Natural killer cell (primary cell): ENCODE results near the gene KIF2A. TPM values are rescaled to one million over a fixed set of nuclear protein-coding genes. Genes with fewer than 3 reads are reported as not detected.

Source experiments
- ATAC-seq, 3 donors: fragments of 150-1000 bp in 2 of 3; fragments of 200-7000 bp in 1 of 3; cut with Tn5 transposase; 1 replicate in 1 of 3; 2 replicates in 2 of 3; pipeline ENCODE4 v1.10.0; 2021; ENCODE audit warnings: mild to moderate bottlenecking in 2 of 3, moderate library complexity in 2 of 3
- DNase-seq, 2 donors: peaks; one replicate each; pipeline versions ENCODE4 v3.0.0 to v3.0.0-alpha.2; 2013 to 2021; ENCODE audit warnings: mixed read lengths in 1 of 2
- H3K27ac ChIP-seq: one replicate; pipeline ENCODE4 v1.5.1; 2013; ENCODE audit warnings: mild to moderate bottlenecking, low read length
- H3K27me3 ChIP-seq: one replicate; pipeline ENCODE4 v1.6.1; 2013; ENCODE audit warnings: low read length; ENCODE audit not compliant: control insufficient read depth, insufficient read depth
- H3K36me3 ChIP-seq: one replicate; pipeline ENCODE4 v1.6.1; 2013; ENCODE audit warnings: low read length; ENCODE audit not compliant: control insufficient read depth, insufficient read depth
- H3K4me1 ChIP-seq: one replicate; pipeline ENCODE4 v1.6.1; 2013; ENCODE audit warnings: low read length; ENCODE audit not compliant: control insufficient read depth, insufficient read depth
- H3K4me3 ChIP-seq: one replicate; pipeline ENCODE4 v1.5.1; 2013; ENCODE audit warnings: low read length
- H3K9me3 ChIP-seq: one replicate; pipeline ENCODE4 v1.6.1; 2013; ENCODE audit warnings: low read length; ENCODE audit not compliant: control insufficient read depth, insufficient read depth
- H3K27ac Mint-ChIP-seq, 2 donors: one replicate each; pipeline ENCODE4 v1.8.0; 2022; ENCODE audit warnings: mild to moderate bottlenecking in 2 of 2, mixed read lengths in 2 of 2, moderate library complexity in 1 of 2
- H3K27me3 Mint-ChIP-seq, 2 donors: one replicate each; pipeline ENCODE4 v1.8.0; 2022; ENCODE audit warnings: low read depth in 2 of 2, mixed read lengths in 2 of 2
- H3K36me3 Mint-ChIP-seq: one replicate; pipeline ENCODE4 v1.8.0; 2022; ENCODE audit warnings: mixed read lengths
- H3K4me1 Mint-ChIP-seq, 2 donors: one replicate each; pipeline ENCODE4 v1.8.0; 2022; ENCODE audit warnings: mixed read lengths in 2 of 2
- H3K4me3 Mint-ChIP-seq: one replicate; pipeline ENCODE4 v1.8.0; 2022; ENCODE audit warnings: mild to moderate bottlenecking, moderate library complexity, mixed read lengths
- H3K9me3 Mint-ChIP-seq, 2 donors: one replicate each; pipeline ENCODE4 v1.8.0; 2022; ENCODE audit warnings: mixed read lengths in 2 of 2
- CTCF ChIP-seq: fragments of 200-600 bp; IDR thresholded peaks from one replicate; pipeline ENCODE4 v1.8.0; 2022; ENCODE audit warnings: antibody characterized with exemption
- WGBS: methylation state at CpG from one replicate; pipeline ENCODE4 v1.1.7; 2013; ENCODE audit warnings: missing lambda C conversion rate; ENCODE audit not compliant: insufficient coverage; 5-methylcytosine and 5-hydroxymethylcytosine counted together
- intact Hi-C: fragments of 100-400 bp; cut with micrococcal nuclease; formaldehyde crosslinking; loops from one replicate; pipeline ENCODE4 v1.14.2; 2022
- total RNA-seq, 4 donors: library from RNA; stranded (reverse); fragments of 120-200 nt in 1 of 4; gene quantifications; one replicate each; pipeline versions ENCODE4 v1.2.3 to v1.2.4, GENCODE V29; 2013 to 2022

KIF2A gene
- total RNA-seq, 3 donors from 2014 or later (not counting 1 experiment from before 2014, with no cell fraction given), result 80.4 to 95.2 (median 80.6) TPM

- no peak overlapping the region for H3K27ac ChIP-seq
- H3K27me3 ChIP-seq, result no peaks in the 10 kb centered on the region
- Mint-ChIP-seq H3K27ac (no peak overlapping the region), H3K36me3 (no peaks in the 10 kb centered on the region), H3K27me3 (peaks cover 3 to 8% of the 10 kb centered on the region in 2 donors), H3K4me1 (no peaks in the 10 kb centered on the region), H3K9me3 (no peaks in the 10 kb centered on the region), H3K4me3 (no peak overlapping the region)
- 92% methylated on average over 4 of the region's 4 CpGs for WGBS
- TF ChIP-seq CTCF, result no peak
- H3K9me3 ChIP-seq, result no peaks in the 10 kb centered on the region
- H3K4me3 ChIP-seq, result no peak overlapping the region
- intact Hi-C loops, result no loop called here
- no peak for DNase-seq
- H3K4me1 ChIP-seq, result no peaks in the 10 kb centered on the region
- H3K36me3 ChIP-seq, result no peaks in the 10 kb centered on the region
- no peak for ATAC-seq
Observed at GRCh38 chr5:62266573-62266972, 39.4 kb upstream of the KIF2A start.

- DNase-seq, result no peak
- H3K36me3 Mint-ChIP-seq, result no peaks in the 10 kb centered on the region
- Histone ChIP-seq H3K4me1 (no peaks in the 10 kb centered on the region), H3K4me3 (no peak overlapping the region), H3K9me3 (no peaks in the 10 kb centered on the region), H3K36me3 (no peaks in the 10 kb centered on the region), H3K27ac (no peak overlapping the region), H3K27me3 (no peaks in the 10 kb centered on the region)
- 79% methylated on average over 1 of the region's 1 CpG for WGBS
- peaks cover 3 to 8% of the 10 kb centered on the region in 2 donors for H3K27me3 Mint-ChIP-seq
- H3K9me3 Mint-ChIP-seq, result no peaks in the 10 kb centered on the region
- intact Hi-C loops, result no loop called here
- no peak for ATAC-seq
- no peak overlapping the region for H3K4me3 Mint-ChIP-seq
- TF ChIP-seq CTCF, result no peak
- no peaks in the 10 kb centered on the region for H3K4me1 Mint-ChIP-seq
- no peak overlapping the region for H3K27ac Mint-ChIP-seq
Observed at GRCh38 chr5:62268234-62268633, 37.8 kb upstream of the KIF2A start.

GRCh38 chr5:62268792-62269191 is 37.2 kb upstream of the KIF2A start:
- no peak for TF ChIP-seq CTCF
- Mint-ChIP-seq H3K9me3 (no peaks in the 10 kb centered on the region), H3K36me3 (no peaks in the 10 kb centered on the region), H3K4me3 (no peak overlapping the region), H3K4me1 (no peaks in the 10 kb centered on the region), H3K27me3 (peaks cover 3 to 8% of the 10 kb centered on the region in 2 donors), H3K27ac (no peak overlapping the region)
- Histone ChIP-seq H3K4me1 (no peaks in the 10 kb centered on the region), H3K36me3 (no peaks in the 10 kb centered on the region), H3K27ac (no peak overlapping the region), H3K27me3 (no peaks in the 10 kb centered on the region), H3K4me3 (no peak overlapping the region), H3K9me3 (no peaks in the 10 kb centered on the region)
- DNase-seq (peak in 1 of 2 donors; percentile 28), ATAC-seq (no peak)
- intact Hi-C loops, result no loop called here
- WGBS, result 60% methylated on average over 2 of the region's 2 CpGs

- TF ChIP-seq CTCF, result no peak
- no peaks in the 10 kb centered on the region for H3K36me3 Mint-ChIP-seq
- Histone ChIP-seq H3K9me3 (no peaks in the 10 kb centered on the region), H3K36me3 (no peaks in the 10 kb centered on the region), H3K4me1 (no peaks in the 10 kb centered on the region), H3K27me3 (no peaks in the 10 kb centered on the region), H3K27ac (no peak overlapping the region), H3K4me3 (no peak overlapping the region)
- WGBS, result 100% methylated on average over 1 of the region's 1 CpG
- intact Hi-C loops, result no loop called here
- no peak overlapping the region for H3K27ac Mint-ChIP-seq
- H3K27me3 Mint-ChIP-seq, result peaks cover 3 to 8% of the 10 kb centered on the region in 2 donors
- no peak for DNase-seq
- no peak for ATAC-seq
- no peaks in the 10 kb centered on the region for H3K4me1 Mint-ChIP-seq
- no peaks in the 10 kb centered on the region for H3K9me3 Mint-ChIP-seq
- no peak overlapping the region for H3K4me3 Mint-ChIP-seq
Observed at GRCh38 chr5:62271370-62271769, 34.6 kb upstream of the KIF2A start.
